ENCODE measurements around the gene IRF6.

Gene IRF6

DNA sequence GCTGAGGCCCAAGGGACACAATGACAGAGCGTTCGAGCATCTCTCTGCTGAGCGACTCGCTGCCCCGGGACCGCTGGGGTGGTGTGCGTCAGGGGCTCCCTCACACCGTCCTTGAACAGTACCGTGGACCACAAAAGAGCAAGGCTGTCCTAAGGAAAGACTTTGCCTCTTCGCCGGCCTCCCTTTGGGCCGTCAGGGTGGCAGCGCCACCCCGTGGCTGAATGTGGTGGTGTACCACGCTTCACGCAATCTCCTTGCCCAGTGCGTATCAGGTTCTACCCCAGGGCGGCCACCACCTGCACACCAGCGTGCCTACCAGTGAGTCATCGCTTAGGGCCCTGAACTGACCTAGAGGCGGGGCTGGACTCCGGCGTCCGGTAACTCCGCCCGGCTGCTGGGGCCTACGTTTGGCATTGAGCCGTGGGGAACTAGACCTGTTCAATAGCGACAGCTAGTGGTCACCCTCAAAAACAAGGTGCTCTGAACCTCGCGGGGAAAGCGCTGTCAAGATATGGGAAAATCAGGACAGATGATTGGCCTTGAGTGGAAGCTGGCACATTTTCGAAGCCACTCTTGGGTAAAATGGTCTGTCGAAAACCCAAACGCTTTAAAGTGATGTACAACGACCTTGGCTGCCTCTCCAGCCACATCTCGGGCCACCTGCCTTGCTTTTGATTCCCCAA lies 58.2 kb downstream of the IRF6 start:
- Histone ChIP-seq H3K4me3 (ENCODE audit: low read length) (peak overlapping the region; percentile 53), H3K27ac (ENCODE audit: low read depth, low read length) (no peak overlapping the region), H3K27me3 (ENCODE audit: control insufficient read depth, insufficient read depth, low read length) (no peaks in the 10 kb centered on the region), H3K36me3 (ENCODE audit: control insufficient read depth, insufficient read depth, low read length) (no peaks in the 10 kb centered on the region), H3K4me1 (ENCODE audit: control insufficient read depth, insufficient read depth, low read length) (no peaks in the 10 kb centered on the region), H3K9ac (ENCODE audit: low read length) (peak overlapping the region; percentile 8)

DNA sequence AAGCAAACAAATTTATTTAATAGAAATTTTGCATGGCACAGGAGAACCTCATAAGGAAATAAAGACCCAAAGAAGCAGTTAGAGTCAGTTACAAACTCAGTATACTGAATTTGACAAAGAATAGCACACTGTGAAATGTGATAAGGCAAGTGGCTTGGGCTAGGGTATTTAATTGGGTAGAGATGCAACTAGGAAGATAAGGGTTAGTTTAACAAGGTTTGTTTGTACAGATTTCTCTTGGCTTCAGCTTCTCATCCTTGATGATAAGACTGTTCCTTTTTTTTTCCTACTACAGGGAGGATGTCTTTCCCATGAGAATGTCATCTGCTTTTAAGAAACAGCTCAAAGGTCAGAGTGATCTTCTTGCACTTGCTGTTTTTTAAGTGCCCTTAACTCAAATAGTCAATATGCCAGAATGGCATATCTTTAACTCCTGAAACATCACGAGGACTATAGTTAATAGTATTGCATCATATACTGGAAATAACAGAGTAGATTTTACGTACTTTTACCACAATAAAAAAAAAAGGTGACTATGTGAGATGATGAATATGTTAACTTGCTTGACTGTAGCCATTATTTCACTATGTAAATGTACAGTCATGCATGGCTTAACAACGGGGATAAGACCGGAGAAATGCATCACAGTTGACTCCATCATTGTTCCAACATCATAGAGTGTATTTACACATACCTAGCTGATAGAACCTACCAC lies 59.3 kb downstream of the IRF6 start:
- no peak overlapping the region for H3K4me3 ChIP-seq (ENCODE audit: low read length)
- H3K4me1 ChIP-seq (ENCODE audit: control insufficient read depth, insufficient read depth, low read length): peaks cover 3% of the 10 kb centered on the region
- no peaks in the 10 kb centered on the region for H3K27me3 ChIP-seq (ENCODE audit: control insufficient read depth, insufficient read depth, low read length)
- no peak overlapping the region for H3K27ac ChIP-seq (ENCODE audit: low read depth, low read length)
- H3K36me3 ChIP-seq (ENCODE audit: control insufficient read depth, insufficient read depth, low read length): no peaks in the 10 kb centered on the region
- H3K9ac ChIP-seq (ENCODE audit: low read length): no peak overlapping the region

DNA sequence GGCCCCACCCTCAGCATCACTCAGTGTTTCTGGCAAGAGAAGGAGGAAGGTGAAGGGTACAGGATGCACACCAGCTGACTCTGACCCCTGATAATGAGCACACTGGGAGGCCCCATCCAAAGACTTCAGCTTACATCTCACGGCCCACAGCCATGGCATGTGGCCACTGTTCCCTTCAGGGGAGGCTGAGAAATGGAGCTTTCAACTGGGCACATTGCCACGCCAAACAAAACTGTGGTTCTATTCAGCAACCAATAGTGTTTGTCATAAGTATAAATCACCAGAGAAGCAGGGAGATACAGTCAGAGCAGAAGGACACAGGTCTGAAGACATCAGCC lies 62.8 kb downstream of the IRF6 start:
- Histone ChIP-seq H3K36me3 (ENCODE audit: control insufficient read depth, insufficient read depth, low read length) (no peaks in the 10 kb centered on the region), H3K27me3 (ENCODE audit: control insufficient read depth, insufficient read depth, low read length) (no peaks in the 10 kb centered on the region), H3K4me3 (ENCODE audit: low read length) (no peak overlapping the region), H3K27ac (ENCODE audit: low read depth, low read length) (no peak overlapping the region), H3K4me1 (ENCODE audit: control insufficient read depth, insufficient read depth, low read length) (peaks cover 3% of the 10 kb centered on the region), H3K9ac (ENCODE audit: low read length) (no peak overlapping the region)

DNA sequence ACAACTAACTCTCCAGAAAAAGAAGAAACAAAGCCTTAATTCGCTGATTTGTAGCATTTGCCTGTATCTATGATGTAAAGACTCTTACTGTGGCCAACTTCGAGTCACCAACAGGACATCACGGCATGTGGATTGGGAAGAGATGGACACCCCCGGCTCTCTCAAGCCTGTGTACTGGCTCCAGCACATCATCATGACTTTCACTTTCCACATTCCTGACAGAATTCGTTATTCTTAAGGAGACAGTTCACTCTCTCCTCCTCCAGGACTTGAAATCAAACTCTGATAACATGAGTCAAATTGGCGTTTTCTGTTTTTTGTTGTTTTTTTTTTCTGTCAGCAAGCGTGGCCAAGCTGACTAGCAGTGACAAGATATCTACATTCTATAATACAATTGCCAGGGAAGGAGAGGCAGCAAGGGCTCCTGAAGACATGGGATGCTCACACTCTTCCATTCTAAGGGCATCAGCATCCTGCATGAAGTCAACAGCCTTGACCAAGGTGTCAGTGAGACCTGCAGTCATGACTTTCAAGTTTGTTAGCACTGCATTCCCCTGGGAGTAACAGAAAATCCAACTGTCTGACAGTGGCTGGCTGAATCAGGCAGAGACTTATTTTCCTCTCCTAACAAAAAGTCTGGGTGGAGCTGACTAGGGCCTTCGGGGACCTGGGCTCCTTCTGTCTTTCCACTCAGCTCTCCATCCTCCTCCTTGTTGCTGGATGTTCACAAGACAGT lies 63.4 kb downstream of the IRF6 start:
- no peaks in the 10 kb centered on the region for H3K36me3 ChIP-seq (ENCODE audit: control insufficient read depth, insufficient read depth, low read length)
- H3K9ac ChIP-seq (ENCODE audit: low read length): no peak overlapping the region
- H3K4me3 ChIP-seq (ENCODE audit: low read length): peak overlapping the region; percentile 19
- H3K4me1 ChIP-seq (ENCODE audit: control insufficient read depth, insufficient read depth, low read length): peaks cover 3% of the 10 kb centered on the region
- peak overlapping the region; percentile 9 for H3K27ac ChIP-seq (ENCODE audit: low read depth, low read length)
- H3K27me3 ChIP-seq (ENCODE audit: control insufficient read depth, insufficient read depth, low read length): no peaks in the 10 kb centered on the region

DNA sequence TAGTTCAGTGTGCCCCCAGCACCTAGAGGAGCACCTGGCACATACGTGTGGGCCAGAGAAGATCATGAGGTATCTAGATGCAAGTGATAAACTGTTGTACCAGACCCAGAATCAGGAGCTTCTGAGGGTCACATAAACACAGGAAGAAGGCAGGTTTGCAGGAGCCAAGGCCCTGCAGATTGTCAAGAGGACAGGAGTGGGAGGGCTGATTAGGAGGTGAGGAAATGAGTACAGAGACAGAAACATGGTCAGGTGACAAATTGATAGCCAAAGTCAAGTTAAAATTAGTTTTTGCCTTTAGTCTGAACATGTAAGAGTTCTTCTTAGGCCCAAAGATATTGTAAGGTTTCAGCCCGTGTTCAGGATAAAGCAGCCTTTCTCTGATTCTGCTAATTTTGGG lies 64.1 kb downstream of the IRF6 start:
- Histone ChIP-seq H3K27me3 (ENCODE audit: control insufficient read depth, insufficient read depth, low read length) (no peaks in the 10 kb centered on the region), H3K36me3 (ENCODE audit: control insufficient read depth, insufficient read depth, low read length) (no peaks in the 10 kb centered on the region), H3K4me3 (ENCODE audit: low read length) (no peak overlapping the region), H3K9ac (ENCODE audit: low read length) (no peak overlapping the region), H3K27ac (ENCODE audit: low read depth, low read length) (peak overlapping the region; percentile 9), H3K4me1 (ENCODE audit: control insufficient read depth, insufficient read depth, low read length) (peaks cover 3% of the 10 kb centered on the region)

DNA sequence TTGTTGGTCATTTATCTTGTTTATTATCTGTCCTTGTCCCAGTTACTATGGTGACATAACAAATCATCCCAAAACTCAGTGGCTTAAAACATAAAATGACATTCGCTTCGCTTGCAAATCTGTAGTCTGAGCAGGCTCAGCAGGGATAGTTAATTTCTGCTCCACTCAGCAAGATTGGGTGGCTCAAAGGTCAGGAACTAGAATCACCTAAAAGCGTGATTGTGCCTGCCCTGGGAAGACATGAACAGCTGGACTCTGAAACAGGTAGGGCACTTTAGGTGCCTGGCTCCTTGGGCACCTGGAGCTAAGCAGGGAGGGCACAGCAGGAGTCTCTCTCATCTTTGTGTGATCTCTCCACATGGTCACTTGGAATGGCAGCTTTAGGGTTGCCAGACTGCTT lies 64.7 kb downstream of the IRF6 start:
- H3K36me3 ChIP-seq (ENCODE audit: control insufficient read depth, insufficient read depth, low read length): no peaks in the 10 kb centered on the region
- H3K4me1 ChIP-seq (ENCODE audit: control insufficient read depth, insufficient read depth, low read length): peaks cover 3% of the 10 kb centered on the region
- H3K4me3 ChIP-seq (ENCODE audit: low read length): no peak overlapping the region
- no peak overlapping the region for H3K9ac ChIP-seq (ENCODE audit: low read length)
- no peak overlapping the region for H3K27ac ChIP-seq (ENCODE audit: low read depth, low read length)
- H3K27me3 ChIP-seq (ENCODE audit: control insufficient read depth, insufficient read depth, low read length): no peaks in the 10 kb centered on the region

DNA sequence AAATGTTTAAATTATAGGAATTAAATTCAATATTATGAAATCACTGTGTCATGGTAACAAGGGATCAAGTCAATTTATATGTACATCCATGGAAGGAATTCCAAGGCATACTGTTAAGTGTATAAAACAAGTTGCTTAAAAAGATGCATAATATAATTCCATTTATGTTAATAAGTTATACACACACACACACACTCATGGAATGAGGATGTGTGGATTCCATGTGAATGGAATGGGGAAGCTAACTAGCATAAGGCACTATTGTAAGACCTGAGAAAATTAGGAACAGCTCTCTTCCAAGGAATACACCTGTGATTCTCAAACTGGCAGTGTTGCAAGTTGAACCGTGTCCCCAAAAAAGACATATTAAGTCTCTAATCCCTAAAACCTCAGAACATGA lies 67.7 kb downstream of the IRF6 start:
- Histone ChIP-seq H3K27me3 (ENCODE audit: control insufficient read depth, insufficient read depth, low read length) (no peaks in the 10 kb centered on the region), H3K27ac (ENCODE audit: low read depth, low read length) (no peak overlapping the region), H3K9ac (ENCODE audit: low read length) (no peak overlapping the region), H3K4me1 (ENCODE audit: control insufficient read depth, insufficient read depth, low read length) (peaks cover 3% of the 10 kb centered on the region), H3K4me3 (ENCODE audit: low read length) (no peak overlapping the region), H3K36me3 (ENCODE audit: control insufficient read depth, insufficient read depth, low read length) (no peaks in the 10 kb centered on the region)

DNA sequence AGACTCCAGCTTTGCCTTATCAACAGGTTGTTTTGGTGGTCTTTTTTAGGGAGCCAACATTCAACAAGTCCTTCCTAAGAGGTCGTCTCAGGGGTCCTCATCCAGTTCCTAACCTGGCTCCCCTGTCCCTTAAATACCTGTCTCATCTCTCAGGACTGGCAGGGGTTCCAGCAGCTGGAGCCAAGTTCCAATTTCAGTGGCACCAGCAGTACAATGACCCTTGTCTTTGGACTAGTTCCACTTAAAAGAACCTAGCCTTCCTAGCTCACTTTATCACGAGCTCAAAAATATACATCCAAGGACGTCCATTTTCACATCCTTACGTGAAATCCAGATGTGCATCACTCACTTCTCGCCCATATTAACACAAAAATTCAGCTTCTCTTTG lies 68.8 kb downstream of the IRF6 start:
- peaks cover 3% of the 10 kb centered on the region for H3K4me1 ChIP-seq (ENCODE audit: control insufficient read depth, insufficient read depth, low read length)
- H3K4me3 ChIP-seq (ENCODE audit: low read length): no peak overlapping the region
- H3K27me3 ChIP-seq (ENCODE audit: control insufficient read depth, insufficient read depth, low read length): no peaks in the 10 kb centered on the region
- H3K36me3 ChIP-seq (ENCODE audit: control insufficient read depth, insufficient read depth, low read length): no peaks in the 10 kb centered on the region
- H3K9ac ChIP-seq (ENCODE audit: low read length): no peak overlapping the region
- H3K27ac ChIP-seq (ENCODE audit: low read depth, low read length): no peak overlapping the region

DNA sequence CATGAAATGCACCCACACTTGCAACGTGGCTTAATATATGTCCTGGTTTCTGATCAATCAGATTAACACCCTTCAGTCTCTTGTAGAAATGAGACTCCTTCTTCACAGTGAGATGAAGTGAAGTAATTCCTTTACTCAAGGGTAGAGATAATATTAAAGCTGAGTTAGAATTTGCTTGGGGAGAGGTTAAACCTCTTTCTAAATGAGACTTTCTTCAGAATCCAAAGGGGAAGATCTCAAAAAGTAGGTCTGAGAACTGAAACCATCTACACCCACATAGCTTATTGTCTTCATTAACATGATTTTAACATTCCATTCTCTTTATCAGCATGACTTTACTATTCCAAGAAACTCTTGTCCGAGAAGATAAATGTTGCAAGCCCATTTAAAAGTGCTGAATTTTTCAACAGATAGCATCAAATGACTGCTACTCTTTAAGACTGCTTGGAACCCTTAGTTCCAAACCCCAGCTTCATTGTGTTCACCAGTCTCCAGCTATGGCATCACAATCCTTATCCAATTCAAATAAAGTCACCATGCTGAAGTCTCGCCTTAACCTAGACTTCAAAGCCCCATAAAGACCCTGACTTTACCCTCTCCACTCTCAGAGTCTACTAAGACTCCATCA lies 69.3 kb downstream of the IRF6 start:
- H3K36me3 ChIP-seq (ENCODE audit: control insufficient read depth, insufficient read depth, low read length): no peaks in the 10 kb centered on the region
- no peak overlapping the region for H3K4me3 ChIP-seq (ENCODE audit: low read length)
- no peak overlapping the region for H3K27ac ChIP-seq (ENCODE audit: low read depth, low read length)
- no peaks in the 10 kb centered on the region for H3K27me3 ChIP-seq (ENCODE audit: control insufficient read depth, insufficient read depth, low read length)
- no peak overlapping the region for H3K9ac ChIP-seq (ENCODE audit: low read length)
- H3K4me1 ChIP-seq (ENCODE audit: control insufficient read depth, insufficient read depth, low read length): no peaks in the 10 kb centered on the region

Measured in rectal smooth muscle tissue (tissue), 1 donor.